Activated CD8-positive, alpha-beta T cell treated with anti-CD3 and anti-CD28 coated beads for 36 hours (primary cell): Measurements from ENCODE around the gene CMTM7. TPM values are rescaled to one million over a fixed set of nuclear protein-coding genes. Genes with fewer than 3 reads are reported as not detected.
A peak's percentile ranks its signal among the peaks of the same experiment; 100 is the strongest.

ENCODE experiments used
- ATAC-seq: fragments of 200-7000 bp; cut with Tn5 transposase; one replicate; pipeline ENCODE4 v1.10.0; 2021; ENCODE audit warnings: mild to moderate bottlenecking, moderate library complexity
- CTCF ChIA-PET: fragments of 350-600 bp; sonication (Branson Sonifier 250); formaldehyde crosslinking; loops from one replicate; lab custom pipeline; 2021; ENCODE audit warnings: antibody characterized with exemption; lab: Charles Lee
- POLR2A ChIA-PET: fragments of 350-600 bp; sonication (Branson Sonifier 250); formaldehyde crosslinking; loops from one replicate; lab custom pipeline; 2021; ENCODE audit warnings: antibody characterized with exemption; lab: Charles Lee
- DNase-seq: peaks from one replicate; pipeline ENCODE4 v3.0.0-alpha.2; 2020
- H3K27ac Mint-ChIP-seq: one replicate; pipeline ENCODE4 v1.8.0; 2021; ENCODE audit warnings: mild to moderate bottlenecking, mixed read lengths
- H3K27me3 Mint-ChIP-seq: one replicate; pipeline ENCODE4 v1.8.0; 2021; ENCODE audit warnings: mixed read lengths
- H3K36me3 Mint-ChIP-seq: one replicate; pipeline ENCODE4 v1.8.0; 2021; ENCODE audit warnings: low read depth, mixed read lengths
- H3K4me1 Mint-ChIP-seq: one replicate; pipeline ENCODE4 v1.8.0; 2021; ENCODE audit warnings: low read depth, mixed read lengths
- H3K4me3 Mint-ChIP-seq: one replicate; pipeline ENCODE4 v1.8.0; 2021; ENCODE audit warnings: mild to moderate bottlenecking, moderate library complexity, mixed read lengths
- H3K9me3 Mint-ChIP-seq: one replicate; pipeline ENCODE4 v1.8.0; 2021; ENCODE audit warnings: mixed read lengths
- CTCF ChIP-seq: fragments of 200-600 bp; IDR thresholded peaks from one replicate; pipeline ENCODE4 v1.8.0; 2022; ENCODE audit warnings: antibody characterized with exemption, mild to moderate bottlenecking
- intact Hi-C: fragments of 100-400 bp; cut with micrococcal nuclease; formaldehyde crosslinking; loops from one replicate; pipeline ENCODE4 v1.10.0; 2022
- total RNA-seq, 2 experiments: library from RNA; stranded (reverse); gene quantifications; one replicate each; pipeline ENCODE4 v1.2.3, GENCODE V29; 2021

Gene CMTM7
- total RNA-seq, 2 experiments from 2014 or later = 36.1 to 37.2 TPM

DNA sequence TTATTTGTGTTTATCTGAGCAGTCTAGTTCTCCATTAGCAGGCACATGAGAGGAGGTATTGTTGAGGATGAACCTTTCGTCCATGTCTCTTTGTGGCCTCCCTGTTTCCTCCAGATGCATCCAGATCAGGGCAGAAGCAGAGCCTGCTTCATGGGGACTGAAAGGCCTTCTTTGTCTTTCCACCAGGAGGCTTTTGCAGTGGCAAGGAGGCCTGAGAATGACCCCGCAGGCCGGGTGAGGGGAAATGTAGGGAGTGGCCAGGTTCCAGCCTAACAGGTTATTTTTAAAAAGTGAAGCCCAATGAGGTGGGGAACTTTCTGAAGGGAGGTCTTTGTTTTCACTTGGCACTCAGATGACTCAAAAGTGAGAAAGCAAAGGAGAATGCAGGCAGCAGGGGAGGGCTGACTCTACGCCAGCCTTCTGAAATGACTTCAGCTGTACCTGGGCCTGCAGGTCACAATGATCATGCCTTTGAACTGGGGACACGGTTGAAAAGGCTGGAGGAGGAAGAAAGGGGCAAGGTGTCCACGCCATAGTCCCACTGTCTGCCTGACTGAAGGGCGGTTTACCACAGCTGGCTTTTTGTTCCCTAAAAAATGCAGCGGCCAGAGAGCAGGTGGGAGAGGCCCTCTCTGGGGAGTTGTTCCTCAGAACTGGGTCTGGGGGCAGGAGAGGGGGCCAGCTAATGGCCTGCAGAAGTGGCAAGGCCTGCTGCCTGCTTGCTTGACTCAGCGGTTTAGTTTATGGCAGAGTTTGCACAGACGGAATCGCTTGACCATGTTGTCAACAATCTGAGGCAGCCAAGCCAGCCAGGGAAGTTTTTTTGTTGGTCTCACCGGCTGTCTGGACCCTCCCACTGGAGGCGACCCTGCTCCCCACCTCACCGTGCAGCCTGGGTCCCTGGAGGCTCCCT, 28.7 kb downstream of the CMTM7 start:
- Mint-ChIP-seq H3K36me3 (peaks cover 15% of the 10 kb centered on the region), H3K9me3 (no peaks in the 10 kb centered on the region), H3K27me3 (no peaks in the 10 kb centered on the region), H3K4me3 (peak overlapping the region; percentile 67), H3K4me1 (peaks cover 93% of the 10 kb centered on the region), H3K27ac (peak overlapping the region; percentile 93)
- POLR2A ChIA-PET = interaction anchor here (0.7 to 1.9 kb wide), 6 partner anchors 9 to 34 kb away, joined by 3 to 17 read pairs (median 4); partner anchors contain the start of gene CMTM7
- intact Hi-C loops = no loop called here
- DNase-seq (peak; percentile 76), ATAC-seq (peak; percentile 81)
- CTCF ChIA-PET = interaction anchor here (0.8 to 2.4 kb wide), 6 partner anchors 12 to 131 kb away, joined by 3 to 14 read pairs (median 4); no protein-coding TSS in a partner anchor
- TF ChIP-seq CTCF = no peak

DNA sequence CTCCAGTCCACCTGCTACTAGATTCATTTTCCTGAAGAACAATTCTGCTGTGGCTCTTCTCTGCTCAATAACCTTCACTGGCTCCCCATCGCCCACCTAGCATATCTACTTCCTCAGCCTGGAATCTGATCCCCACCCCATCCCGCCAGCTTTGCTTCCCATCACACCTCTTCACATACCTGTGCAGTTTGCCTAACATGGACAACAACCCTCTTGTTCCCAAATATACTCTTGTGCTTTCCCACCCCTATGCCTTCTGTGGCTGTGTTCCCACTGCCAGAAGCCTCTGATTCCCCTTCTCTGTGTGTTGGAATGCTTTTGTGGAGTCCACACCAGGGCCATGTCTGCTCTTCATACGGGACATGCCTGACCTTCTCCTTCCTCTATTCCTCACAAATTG, 29.5 kb downstream of the CMTM7 start:
- H3K4me1 Mint-ChIP-seq = peaks cover 93% of the 10 kb centered on the region
- H3K27ac Mint-ChIP-seq = peak overlapping the region; percentile 93
- peaks cover 12% of the 10 kb centered on the region for H3K36me3 Mint-ChIP-seq
- no peak for TF ChIP-seq CTCF
- H3K9me3 Mint-ChIP-seq = no peaks in the 10 kb centered on the region
- no peaks in the 10 kb centered on the region for H3K27me3 Mint-ChIP-seq
- H3K4me3 Mint-ChIP-seq = peak overlapping the region; percentile 67
- DNase-seq = no peak
- ATAC-seq = no peak
- ChIA-PET POLR2A (interaction anchor here (0.7 to 1.9 kb wide), 4 partner anchors 8 to 21 kb away, joined by 3 to 17 read pairs (median 4); no protein-coding TSS in a partner anchor), CTCF (interaction anchor here (2.4 kb wide), 2 partner anchors 11 to 46 kb away, joined by 13 to 14 read pairs; no protein-coding TSS in a partner anchor)
- intact Hi-C loops = no loop called here

- no peak for TF ChIP-seq CTCF
- ATAC-seq (no peak), DNase-seq (no peak)
- POLR2A ChIA-PET = interaction anchor here (0.7 to 2.9 kb wide), 8 partner anchors 9 to 31 kb away, joined by 3 to 34 read pairs (median 3); partner anchors contain the start of gene CMTM7
- Mint-ChIP-seq H3K9me3 (no peaks in the 10 kb centered on the region), H3K27me3 (no peaks in the 10 kb centered on the region), H3K4me1 (peaks cover 94% of the 10 kb centered on the region), H3K27ac (peak overlapping the region; percentile 93), H3K4me3 (no peak overlapping the region), H3K36me3 (peaks cover 7% of the 10 kb centered on the region)
- CTCF ChIA-PET = interaction anchor here (1.9 to 4.2 kb wide), 6 partner anchors 8 to 48 kb away, joined by 7 to 35 read pairs (median 18); no protein-coding TSS in a partner anchor
- intact Hi-C loops = no loop called here
Observed at GRCh38 chr3:32421991-32422859, 30.6 kb downstream of the CMTM7 start.

DNA sequence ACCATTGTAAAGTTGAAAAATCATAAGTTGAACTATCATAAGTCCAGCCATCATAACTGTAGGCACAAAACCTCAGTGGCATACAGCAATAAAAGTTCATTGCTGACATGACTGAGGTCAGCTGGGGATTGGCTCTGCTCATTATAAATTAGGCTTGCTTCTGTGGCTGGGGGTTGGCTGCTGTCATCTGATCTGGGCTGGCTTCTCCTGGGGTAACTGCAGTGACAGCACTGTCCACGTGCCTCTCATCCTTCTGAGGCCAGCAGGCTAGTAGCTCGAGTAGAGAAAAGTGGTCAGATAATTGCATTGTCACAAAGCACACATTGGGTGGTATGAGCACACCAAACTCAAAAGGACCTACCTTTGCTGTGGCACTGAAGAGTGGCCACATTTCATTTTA, 31.3 kb downstream of the CMTM7 start:
- H3K4me3 Mint-ChIP-seq = no peak overlapping the region
- ChIA-PET CTCF (interaction anchor here (0.6 to 4.2 kb wide), 10 partner anchors 9 to 79 kb away, joined by 3 to 35 read pairs (median 6); partner anchors contain the start of gene CMTM6), POLR2A (interaction anchor here (1.2 to 2.9 kb wide), 7 partner anchors 9 to 45 kb away, joined by 3 to 34 read pairs (median 3); partner anchors contain the start of gene CMTM7)
- ATAC-seq = no peak
- intact Hi-C loops = no loop called here
- no peak for DNase-seq
- TF ChIP-seq CTCF = no peak
- H3K4me1 Mint-ChIP-seq = peaks cover 94% of the 10 kb centered on the region
- H3K27ac Mint-ChIP-seq = peak overlapping the region; percentile 93
- peaks cover 7% of the 10 kb centered on the region for H3K36me3 Mint-ChIP-seq
- H3K27me3 Mint-ChIP-seq = no peaks in the 10 kb centered on the region
- no peaks in the 10 kb centered on the region for H3K9me3 Mint-ChIP-seq
